Bronchial epithelial cell (primary cell): ENCODE results near the gene TCOF1. TPM values are rescaled to one million over a fixed set of nuclear protein-coding genes. Genes with fewer than 3 reads are reported as not detected.

ENCODE experiments used
- DNase-seq: peaks from one replicate; pipeline ENCODE4 v3.0.0-alpha.2; 2010; ENCODE audit warnings: low read depth
- FAIRE-seq: peaks from 2 replicates; lab custom pipeline; 2011; peaks lifted over from hg19 to GRCh38; lab: Jason Lieb, UNC
- H3K27me3 ChIP-seq: 2 replicates; pipeline ENCODE4 v1.5.1; 2011; ENCODE audit warnings: low read length; ENCODE audit not compliant: control insufficient read depth, insufficient read depth
- H3K36me3 ChIP-seq: 2 replicates; pipeline ENCODE4 v1.5.1; 2011; ENCODE audit warnings: low read length; ENCODE audit not compliant: control insufficient read depth, insufficient read depth
- H3K4me3 ChIP-seq: 2 replicates; pipeline ENCODE4 v1.5.1; 2011; ENCODE audit warnings: mild to moderate bottlenecking, low read depth, low read length, control low read depth
- CTCF ChIP-seq: IDR thresholded peaks from 2 replicates; pipeline ENCODE4 v1.5.1; 2011; ENCODE audit warnings: mild to moderate bottlenecking, moderate library complexity, low read length, control low read depth, inconsistent platforms; ENCODE audit not compliant: insufficient read depth, severe bottlenecking
- total RNA-seq: library from RNA; depleted of rRNA; stranded (reverse); fragments of >200 nt; gene quantifications from 2 replicates; pipeline ENCODE4 v1.2.1, GENCODE V29; 2014

Gene TCOF1
- total RNA-seq, 1 donor from 2014 or later: 9.0 TPM

GRCh38 chr5:150404535-150404934 is 47.0 kb downstream of the TCOF1 start:
- TF ChIP-seq CTCF: no peak
- no peaks in the 10 kb centered on the region for H3K27me3 ChIP-seq
- no peak for DNase-seq
- H3K36me3 ChIP-seq: peaks cover 9% of the 10 kb centered on the region
- no peak for FAIRE-seq
- no peak overlapping the region for H3K4me3 ChIP-seq

- peaks cover 6% of the 10 kb centered on the region for H3K36me3 ChIP-seq
These were observed 47.7 kb downstream of the TCOF1 start for GRCh38 chr5:150404941-150405816.

GRCh38 chr5:150406103-150406722 is 48.7 kb downstream of the TCOF1 start:
- no peak for TF ChIP-seq CTCF
- no peak for FAIRE-seq
- Histone ChIP-seq H3K4me3 (no peak overlapping the region), H3K36me3 (no peaks in the 10 kb centered on the region), H3K27me3 (no peaks in the 10 kb centered on the region)
- no peak for DNase-seq

More at GRCh38 chr5:150404941-150405816, 47.7 kb downstream of the TCOF1 start:
- FAIRE-seq: no peak
- no peak for DNase-seq
- no peak for TF ChIP-seq CTCF
- Histone ChIP-seq H3K4me3 (no peak overlapping the region), H3K27me3 (no peaks in the 10 kb centered on the region)

GRCh38 chr5:150406723-150407095 is 49.2 kb downstream of the TCOF1 start:
- FAIRE-seq (no peak), DNase-seq (no peak)
- no peaks in the 10 kb centered on the region for H3K36me3 ChIP-seq
- no peak overlapping the region for H3K4me3 ChIP-seq
- no peak for TF ChIP-seq CTCF
- H3K27me3 ChIP-seq: no peaks in the 10 kb centered on the region

GRCh38 chr5:150407096-150407720 is 49.7 kb downstream of the TCOF1 start:
- FAIRE-seq (no peak), DNase-seq (no peak)
- Histone ChIP-seq H3K36me3 (no peaks in the 10 kb centered on the region), H3K27me3 (no peaks in the 10 kb centered on the region), H3K4me3 (no peak overlapping the region)
- no peak for TF ChIP-seq CTCF
